Neural cell (in vitro differentiated cells): Measurements from ENCODE around the gene KIF16B. TPM values are rescaled to one million over a fixed set of nuclear protein-coding genes. Genes with fewer than 3 reads are reported as not detected.
"Not testable (repeated sequence)": the region's sequence is repeated elsewhere in the genome, so short reads cannot be mapped to it uniquely, and the experiment has no call there.

Experiments
- H2AFZ ChIP-seq: fragments of 200-600, 300-800 bp; sonication (generic), shearing (Covaris generic); 2 replicates; pipeline ENCODE4 v1.6.0; 2014; ENCODE audit warnings: low read depth, mild to moderate bottlenecking, antibody characterized with exemption, low read length, moderate library complexity
- H3F3A ChIP-seq: fragments of 200-600 bp; shearing (Covaris generic); 2 replicates; pipeline ENCODE4 v1.6.1; 2016; ENCODE audit warnings: mild to moderate bottlenecking, moderate library complexity, mixed read lengths, antibody characterized with exemption, low read length; ENCODE audit not compliant: insufficient read depth, poor library complexity, severe bottlenecking
- H3K27ac ChIP-seq: fragments of 200-600, 300-800 bp; sonication (generic), shearing (Covaris generic); 2 replicates; pipeline ENCODE4 v1.5.1; 2014; ENCODE audit warnings: mild to moderate bottlenecking, low read length, moderate library complexity
- H3K27me3 ChIP-seq: fragments of 300-800, 200-600 bp; sonication (generic), shearing (Covaris generic); 2 replicates; pipeline ENCODE4 v1.6.0; 2014; ENCODE audit warnings: mild to moderate bottlenecking, low read depth, low read length, moderate library complexity; ENCODE audit not compliant: insufficient read depth
- H3K36me3 ChIP-seq: fragments of 300-800, 200-600 bp; sonication (generic), shearing (Covaris generic); 2 replicates; pipeline ENCODE4 v1.5.1; 2014; ENCODE audit warnings: mild to moderate bottlenecking, antibody characterized with exemption, low read length, moderate library complexity; ENCODE audit not compliant: insufficient read depth
- H3K4me2 ChIP-seq: fragments of 300-800, 200-600 bp; sonication (generic), shearing (Covaris generic); 2 replicates; pipeline ENCODE4 v1.6.0; 2014; ENCODE audit warnings: mild to moderate bottlenecking, low read length
- H3K4me3 ChIP-seq: fragments of 300-800, 200-600 bp; sonication (generic), shearing (Covaris generic); 2 replicates; pipeline ENCODE4 v1.5.1; 2014; ENCODE audit warnings: mild to moderate bottlenecking, low read length, moderate library complexity
- H3K79me2 ChIP-seq: fragments of 200-600 bp; shearing (Covaris generic); replicated peaks from 2 replicates; pipeline ENCODE4 v1.6.0; 2014; ENCODE audit warnings: mild to moderate bottlenecking, low read length, moderate library complexity; ENCODE audit not compliant: insufficient read depth
- H3K9ac ChIP-seq: fragments of 300-800, 200-600 bp; sonication (generic), shearing (Covaris generic); 2 replicates; pipeline ENCODE4 v1.6.1; 2016; ENCODE audit warnings: mild to moderate bottlenecking, low read length, mixed read lengths
- H3K9me2 ChIP-seq: fragments of 200-600 bp; shearing (Covaris generic); 2 replicates; pipeline ENCODE4 v1.6.1; 2016; ENCODE audit warnings: mild to moderate bottlenecking, low read length, mixed read lengths; ENCODE audit not compliant: insufficient read depth
- H3K9me3 ChIP-seq: fragments of 200-600, 300-800 bp; sonication (generic), shearing (Covaris generic); 2 replicates; pipeline ENCODE4 v1.6.1; 2016; ENCODE audit warnings: mild to moderate bottlenecking, mixed run types, low read length, moderate library complexity, mixed read lengths
- H4K20me1 ChIP-seq: fragments of 200-600 bp; shearing (Covaris generic); 2 replicates; pipeline ENCODE4 v1.6.1; 2016; ENCODE audit warnings: mild to moderate bottlenecking, mixed run types; ENCODE audit not compliant: insufficient read depth
- CTCF ChIP-seq: fragments of 450-650 bp; IDR thresholded peaks from 2 replicates; pipeline ENCODE4 v1.5.1; 2014; ENCODE audit warnings: antibody characterized with exemption, mild to moderate bottlenecking, moderate library complexity; ENCODE audit not compliant: poor library complexity, severe bottlenecking
- EP300 ChIP-seq: fragments of 450-650 bp; conservative IDR thresholded peaks from 2 replicates; pipeline ENCODE4 v1.6.1; 2014; ENCODE audit warnings: antibody characterized with exemption, mild to moderate bottlenecking, moderate library complexity; ENCODE audit not compliant: poor library complexity, severe bottlenecking
- EZH2 ChIP-seq: fragments of 200-600, 300-800 bp; shearing (Covaris generic), sonication (generic); IDR thresholded peaks from 2 replicates; pipeline ENCODE4 v1.6.1; 2014; ENCODE audit warnings: antibody characterized with exemption, low read length, borderline replicate concordance, mild to moderate bottlenecking; ENCODE audit not compliant: insufficient read depth, poor library complexity, severe bottlenecking
- MXI1 ChIP-seq: fragments of 450-650 bp; conservative IDR thresholded peaks from 2 replicates; pipeline ENCODE4 v1.6.1; 2014; ENCODE audit warnings: antibody characterized with exemption, mild to moderate bottlenecking; ENCODE audit not compliant: poor library complexity, severe bottlenecking
- POLR2AphosphoS5 ChIP-seq: IDR thresholded peaks from 2 replicates; pipeline ENCODE4 v1.6.1; 2012
- RAD21 ChIP-seq: fragments of 450-650 bp; conservative IDR thresholded peaks from 2 replicates; pipeline ENCODE4 v1.6.1; 2014; ENCODE audit warnings: antibody characterized with exemption, mild to moderate bottlenecking, moderate library complexity
- REST ChIP-seq: IDR thresholded peaks from 2 replicates; pipeline ENCODE4 v1.6.1; 2012; ENCODE audit warnings: borderline replicate concordance
- SMC3 ChIP-seq: fragments of 450-650 bp; conservative IDR thresholded peaks from 2 replicates; pipeline ENCODE4 v1.6.1; 2014; ENCODE audit warnings: antibody characterized with exemption, mild to moderate bottlenecking, moderate library complexity; ENCODE audit not compliant: poor library complexity
- TAF1 ChIP-seq: IDR thresholded peaks from 2 replicates; pipeline ENCODE4 v1.6.1; 2012; ENCODE audit warnings: low read depth
- polyA plus RNA-seq: library from polyadenylated mRNA; depleted of rRNA; stranded (reverse); fragments of >200 nt; gene quantifications from 2 replicates; pipeline ENCODE4 v1.2.3, GENCODE V29; 2014

KIF16B gene
- polyA plus RNA-seq, 1 donor from 2014 or later = 3.8 TPM

- Histone ChIP-seq H3K9ac (no peak overlapping the region), H3K36me3 (no peaks in the 10 kb centered on the region), H3F3A (no peaks in the 10 kb centered on the region), H3K9me2 (no peaks in the 10 kb centered on the region), H3K4me2 (no peak overlapping the region), H3K27ac (no peak overlapping the region), H2AFZ (no peak overlapping the region), H3K9me3 (no peaks in the 10 kb centered on the region), H3K4me3 (no peak overlapping the region), H3K27me3 (no peaks in the 10 kb centered on the region), H3K79me2 (no peaks in the 10 kb centered on the region), H4K20me1 (no peaks in the 10 kb centered on the region)
- no peak for TF ChIP-seq CTCF
- no peak for TF ChIP-seq RAD21
Measured at GRCh38 chr20:16441546-16442164, 131.6 kb downstream of the KIF16B start.

- TF ChIP-seq RAD21 (no peak), CTCF (no peak), REST (no peak), TAF1 (no peak), SMC3 (no peak), EZH2 (no peak), EP300 (no peak), MXI1 (no peak), POLR2AphosphoS5 (no peak)
- Histone ChIP-seq H3K27ac (no peak overlapping the region), H3K4me2 (no peak overlapping the region), H3K4me3 (no peak overlapping the region), H3K9me2 (no peaks in the 10 kb centered on the region), H3K36me3 (no peaks in the 10 kb centered on the region), H3K9me3 (no peaks in the 10 kb centered on the region), H3K27me3 (no peaks in the 10 kb centered on the region), H4K20me1 (no peaks in the 10 kb centered on the region), H3K9ac (no peak overlapping the region), H3K79me2 (no peaks in the 10 kb centered on the region), H2AFZ (no peak overlapping the region), H3F3A (no peaks in the 10 kb centered on the region)
Measured at GRCh38 chr20:16440686-16441085, 132.6 kb downstream of the KIF16B start.

GRCh38 chr20:16439540-16439939, 133.7 kb downstream of the KIF16B start:
- H3K9me2 ChIP-seq, H3K27me3 ChIP-seq, H2AFZ ChIP-seq, H3K4me3 ChIP-seq, H3K79me2 ChIP-seq, H3K4me2 ChIP-seq, H4K20me1 ChIP-seq, H3K36me3 ChIP-seq, H3F3A ChIP-seq, H3K27ac ChIP-seq, H3K9ac ChIP-seq, H3K9me3 ChIP-seq: not testable (repeated sequence)
